Bronchial epithelial cell (primary cell): Measurements from ENCODE around the gene MTMR12. TPM values are rescaled to one million over a fixed set of nuclear protein-coding genes. Genes with fewer than 3 reads are reported as not detected.

ENCODE experiments used
- DNase-seq: peaks from one replicate; pipeline ENCODE4 v3.0.0-alpha.2; 2010; ENCODE audit warnings: low read depth
- FAIRE-seq: peaks from 2 replicates; lab custom pipeline; 2011; peaks lifted over from hg19 to GRCh38; lab: Jason Lieb, UNC
- H3K27me3 ChIP-seq: 2 replicates; pipeline ENCODE4 v1.5.1; 2011; ENCODE audit warnings: low read length; ENCODE audit not compliant: control insufficient read depth, insufficient read depth
- H3K36me3 ChIP-seq: 2 replicates; pipeline ENCODE4 v1.5.1; 2011; ENCODE audit warnings: low read length; ENCODE audit not compliant: control insufficient read depth, insufficient read depth
- H3K4me3 ChIP-seq: 2 replicates; pipeline ENCODE4 v1.5.1; 2011; ENCODE audit warnings: mild to moderate bottlenecking, low read depth, low read length, control low read depth
- CTCF ChIP-seq: IDR thresholded peaks from 2 replicates; pipeline ENCODE4 v1.5.1; 2011; ENCODE audit warnings: mild to moderate bottlenecking, moderate library complexity, low read length, control low read depth, inconsistent platforms; ENCODE audit not compliant: insufficient read depth, severe bottlenecking
- total RNA-seq: library from RNA; depleted of rRNA; stranded (reverse); fragments of >200 nt; gene quantifications from 2 replicates; pipeline ENCODE4 v1.2.1, GENCODE V29; 2014

MTMR12 gene
- total RNA-seq, 1 donor from 2014 or later, result 15.8 TPM

GRCh38 chr5:32195265-32195664 is 117.5 kb downstream of the MTMR12 start:
- DNase-seq, result no peak
- no peak for FAIRE-seq
- no peak for TF ChIP-seq CTCF

DNA sequence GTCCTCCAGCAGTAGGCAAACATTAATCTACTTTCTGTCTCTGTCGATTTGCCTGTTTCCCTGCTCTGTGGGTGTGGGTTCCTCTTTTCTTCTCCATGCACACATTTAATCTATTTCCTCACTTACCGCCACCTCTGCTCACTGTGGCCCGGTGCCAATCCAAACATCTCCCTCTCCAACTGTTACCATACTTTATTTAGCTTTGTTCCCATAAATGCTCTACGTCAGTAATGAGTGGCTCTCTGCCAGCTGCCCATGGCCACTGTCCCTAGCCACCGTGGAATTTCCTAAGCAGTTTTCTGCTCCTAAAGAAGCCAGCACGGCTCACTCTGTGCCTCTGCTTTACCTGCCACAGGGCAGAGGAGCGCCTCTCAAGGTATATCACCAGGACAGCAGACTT is 119.1 kb downstream of the MTMR12 start:
- DNase-seq, result peak; percentile 39
- Histone ChIP-seq H3K4me3 (no peak overlapping the region), H3K36me3 (no peaks in the 10 kb centered on the region), H3K27me3 (no peaks in the 10 kb centered on the region)
- no peak for TF ChIP-seq CTCF
- FAIRE-seq, result no peak

More at GRCh38 chr5:32195265-32195664, 117.5 kb downstream of the MTMR12 start:
- Histone ChIP-seq H3K27me3 (no peaks in the 10 kb centered on the region), H3K4me3 (no peak overlapping the region), H3K36me3 (no peaks in the 10 kb centered on the region)

DNA sequence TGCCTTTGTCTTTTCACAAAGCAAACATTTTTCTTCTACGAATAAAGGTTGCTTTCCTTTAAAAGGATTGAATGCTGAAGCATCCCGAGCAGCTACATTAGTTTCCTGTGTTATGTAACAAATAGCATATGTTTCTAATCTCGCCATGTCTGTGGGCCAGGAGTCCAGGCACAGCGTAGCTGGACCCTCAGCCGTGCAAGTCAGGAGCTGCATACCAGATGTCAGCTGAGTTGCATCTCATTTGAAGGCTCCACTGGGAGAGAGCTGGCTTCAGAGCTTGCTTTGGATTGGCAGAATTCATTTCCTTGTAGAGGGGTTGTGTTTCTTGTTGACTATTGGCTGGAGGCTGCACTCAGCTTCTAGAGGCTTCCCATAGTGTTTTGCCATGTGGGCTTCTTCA is 122.6 kb downstream of the MTMR12 start:
- Histone ChIP-seq H3K36me3 (no peaks in the 10 kb centered on the region), H3K27me3 (no peaks in the 10 kb centered on the region), H3K4me3 (no peak overlapping the region)
- no peak for TF ChIP-seq CTCF
- no peak for FAIRE-seq
- no peak for DNase-seq

- no peak for FAIRE-seq
- H3K4me3 ChIP-seq, result no peak overlapping the region
- no peak for TF ChIP-seq CTCF
Observed at GRCh38 chr5:32187675-32188074, 125.1 kb downstream of the MTMR12 start.

DNA sequence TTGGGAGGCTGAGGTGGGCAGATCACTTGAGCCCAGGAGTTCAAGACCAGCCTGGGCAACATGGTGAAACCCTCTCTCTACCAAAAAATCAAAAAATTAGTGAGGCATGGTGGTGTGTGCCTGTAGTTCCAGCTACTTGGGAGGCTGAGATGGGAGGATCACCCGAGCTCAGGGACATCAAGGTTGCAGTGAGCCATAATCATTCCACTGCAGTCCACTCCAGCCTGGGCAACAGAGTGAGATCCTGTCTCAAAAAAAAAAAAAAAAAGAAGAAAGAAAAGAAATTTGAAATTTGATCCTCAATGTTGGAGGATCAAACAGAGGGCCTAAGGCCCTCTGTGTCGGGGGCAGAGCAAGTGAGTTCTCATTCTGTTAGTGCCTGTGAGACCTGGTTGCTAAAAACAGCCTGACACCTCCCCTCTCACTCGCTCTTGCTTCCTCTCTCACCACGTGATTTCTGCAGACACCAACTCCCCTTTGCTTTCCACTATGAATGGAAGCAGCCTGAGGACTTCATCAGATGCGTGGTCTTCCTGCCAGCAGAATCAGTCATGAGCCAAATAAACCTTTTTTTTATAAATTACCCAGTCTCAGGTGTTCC is 130.2 kb downstream of the MTMR12 start:
- DNase-seq, result no peak
- Histone ChIP-seq H3K27me3 (no peaks in the 10 kb centered on the region), H3K4me3 (no peak overlapping the region), H3K36me3 (no peaks in the 10 kb centered on the region)
- no peak for TF ChIP-seq CTCF
- FAIRE-seq, result no peak

More at GRCh38 chr5:32187675-32188074, 125.1 kb downstream of the MTMR12 start:
- Histone ChIP-seq H3K27me3 (no peaks in the 10 kb centered on the region), H3K36me3 (no peaks in the 10 kb centered on the region)
- no peak for DNase-seq

Other genes with a start within 250 kb of the MTMR12 start
- 68.4 and 83.7 TPM in 2 replicates for gene GOLPH3, start 138.6 kb downstream of the MTMR12 start, total RNA-seq
- gene ZFR, start 131.8 kb upstream of the MTMR12 start, total RNA-seq, result 65.0 and 81.3 TPM in 2 replicates